ENCODE data around the gene GABRG3.

The GABRG3 gene

GRCh38 chr15:27486683-27487647 is 516.0 kb downstream of the GABRG3 start:
- H3K4me3 ChIP-seq (replicated peaks; ENCODE audit: low read depth, low read length): no peak overlapping the region
- no peak for DNase-seq (ENCODE audit: extremely low read depth, low read depth)
- TF ChIP-seq CTCF (IDR thresholded peaks at IDR 0.05; ENCODE audit: low read depth, low read length, missing control alignments): no peak

GRCh38 chr15:27487846-27488245 is 516.9 kb downstream of the GABRG3 start:
- no peak overlapping the region for H3K4me3 ChIP-seq (replicated peaks; ENCODE audit: low read depth, low read length)
- DNase-seq (ENCODE audit: extremely low read depth, low read depth): no peak
- no peak for TF ChIP-seq CTCF (IDR thresholded peaks at IDR 0.05; ENCODE audit: low read depth, low read length, missing control alignments)

DNA sequence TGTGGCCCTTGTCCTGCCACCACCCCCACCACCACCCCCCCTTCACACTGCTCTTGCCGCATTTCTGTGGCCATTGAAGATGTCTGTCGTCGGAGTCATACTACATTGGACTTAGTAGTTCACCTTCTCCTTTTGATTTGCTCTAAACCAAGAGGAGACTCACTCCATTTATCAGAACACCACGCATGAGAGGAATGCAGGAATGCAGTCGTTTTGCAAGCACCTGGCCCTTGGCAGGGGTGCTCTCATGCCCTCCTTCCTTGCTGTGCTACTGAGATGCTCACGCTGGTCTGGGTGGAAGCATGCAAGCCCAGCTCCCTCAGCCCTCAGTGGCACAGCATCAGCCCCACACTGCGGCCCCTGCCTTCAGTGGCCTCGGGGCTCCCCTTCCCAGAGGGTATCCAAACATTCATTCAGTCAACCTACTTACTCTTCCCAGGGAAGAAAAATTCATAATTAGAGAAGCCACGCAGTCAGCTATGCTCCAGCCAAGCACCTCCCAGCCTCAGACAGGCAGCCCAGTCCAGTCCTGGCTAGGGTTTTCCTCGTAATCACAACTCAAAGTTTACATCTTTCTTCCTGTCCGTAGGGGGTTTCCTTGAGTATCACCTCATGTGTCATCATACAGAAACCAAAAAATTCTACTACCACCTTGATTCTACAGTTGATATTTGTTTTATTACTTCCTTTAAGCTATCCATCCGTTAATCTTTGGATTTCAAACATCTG is 520.0 kb downstream of the GABRG3 start:
- no peak for DNase-seq (ENCODE audit: extremely low read depth, low read depth)
- no peak for TF ChIP-seq CTCF (IDR thresholded peaks at IDR 0.05; ENCODE audit: low read depth, low read length, missing control alignments)
- H3K4me3 ChIP-seq (replicated peaks; ENCODE audit: low read depth, low read length): no peak overlapping the region

DNA sequence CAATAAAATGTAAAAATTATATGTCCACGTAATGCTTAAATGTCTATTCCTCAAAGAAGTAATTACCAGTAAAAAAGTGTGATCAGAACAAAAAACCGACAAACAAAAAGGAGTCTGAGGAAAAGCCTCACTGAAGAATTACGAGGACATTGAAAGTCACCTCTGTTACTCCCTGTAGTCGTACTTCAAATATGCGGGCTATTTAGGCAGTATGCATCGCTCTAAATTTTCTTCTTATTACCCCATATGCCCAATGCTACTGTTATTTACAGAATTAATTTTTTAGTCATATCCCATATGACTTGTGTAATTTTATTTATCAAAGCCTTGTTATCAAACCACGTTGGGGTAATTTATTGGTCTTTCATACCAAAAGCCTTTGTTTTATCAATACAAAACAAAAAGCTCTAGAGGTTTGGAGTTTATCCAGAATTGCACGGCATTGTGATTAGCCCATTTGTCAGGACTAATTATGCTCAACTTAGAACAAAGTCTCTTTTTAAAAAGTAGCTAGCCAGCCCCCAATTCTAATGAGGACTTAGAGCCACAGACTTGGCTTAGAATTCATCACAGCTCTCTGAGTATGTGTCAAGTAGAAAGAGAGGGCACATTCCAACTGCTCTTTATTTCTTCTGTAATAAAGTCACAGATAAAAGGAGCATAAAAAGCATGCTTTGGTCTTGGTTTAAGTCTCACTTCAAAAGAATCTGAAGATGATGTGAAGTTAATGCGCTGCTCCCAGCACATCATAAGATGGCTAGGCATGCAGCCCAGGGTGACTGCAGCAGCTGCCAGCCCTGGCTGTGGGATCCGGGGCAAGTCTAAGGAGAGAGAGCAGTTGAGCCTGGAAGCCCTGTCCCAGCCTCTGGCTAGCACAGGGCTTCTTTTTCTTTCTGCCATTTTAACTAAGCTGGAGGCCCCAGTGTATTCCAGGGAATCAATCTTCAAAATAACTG is 521.0 kb downstream of the GABRG3 start:
- no peak for DNase-seq (ENCODE audit: extremely low read depth, low read depth)
- no peak for TF ChIP-seq CTCF (IDR thresholded peaks at IDR 0.05; ENCODE audit: low read depth, low read length, missing control alignments)
- no peak overlapping the region for H3K4me3 ChIP-seq (replicated peaks; ENCODE audit: low read depth, low read length)

DNA sequence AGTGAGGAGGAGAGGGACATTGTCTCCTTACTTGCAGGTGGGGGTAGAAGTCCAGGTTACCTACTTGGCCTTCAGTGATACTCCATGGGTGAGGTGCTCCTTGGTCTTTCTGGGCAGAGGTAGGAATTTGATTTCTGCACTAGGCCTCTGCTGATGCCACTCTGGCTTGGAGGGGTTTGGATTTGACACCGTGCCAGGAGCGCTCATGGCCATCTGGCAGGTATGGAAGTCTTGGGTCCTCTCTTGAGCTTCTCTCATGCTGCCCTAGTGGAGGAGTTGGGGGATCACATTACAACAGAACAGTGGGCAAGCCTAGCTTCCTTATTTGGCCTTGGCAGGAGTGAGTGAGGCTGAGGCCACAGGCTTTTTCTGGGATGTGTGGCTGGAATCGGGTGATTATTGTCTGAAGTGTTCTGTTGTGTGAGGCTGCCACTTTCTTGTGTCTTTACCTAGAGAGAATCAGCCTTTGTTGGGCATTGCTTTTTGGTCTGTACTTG is 525.0 kb downstream of the GABRG3 start:
- no peak overlapping the region for H3K4me3 ChIP-seq (replicated peaks; ENCODE audit: low read depth, low read length)
- no peak for TF ChIP-seq CTCF (IDR thresholded peaks at IDR 0.05; ENCODE audit: low read depth, low read length, missing control alignments)
- DNase-seq (ENCODE audit: extremely low read depth, low read depth): no peak

DNA sequence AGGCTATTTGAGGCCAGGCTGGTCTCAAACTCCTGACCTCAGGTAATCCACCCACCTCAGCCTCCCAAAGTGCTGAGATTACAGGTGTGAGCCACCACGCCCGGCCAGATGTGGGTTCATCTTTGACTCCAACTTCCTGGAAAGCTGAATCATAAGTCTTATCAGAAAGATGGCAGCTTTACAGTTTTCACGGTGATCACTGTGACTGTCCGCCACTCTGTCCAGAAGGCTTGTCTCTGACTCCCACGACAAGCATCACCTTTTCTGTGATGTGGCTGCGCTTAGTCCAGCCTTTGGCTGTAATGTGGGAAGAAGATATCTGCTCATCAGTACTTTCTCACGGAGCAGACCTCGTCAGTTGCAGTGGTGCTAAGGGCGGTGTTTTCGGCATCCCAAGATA is 527.7 kb downstream of the GABRG3 start:
- no peak for DNase-seq (ENCODE audit: extremely low read depth, low read depth)
- H3K4me3 ChIP-seq (replicated peaks; ENCODE audit: low read depth, low read length): no peak overlapping the region
- no peak for TF ChIP-seq CTCF (IDR thresholded peaks at IDR 0.05; ENCODE audit: low read depth, low read length, missing control alignments)
